GM12878 (cell line): Measurements from ENCODE around the gene PLRG1. TPM values are rescaled to one million over a fixed set of nuclear protein-coding genes. Genes with fewer than 3 reads are reported as not detected.

Experiments used
- ATAC-seq: fragments of 200-7000 bp; cut with Tn5 transposase; 3 replicates; pipeline ENCODE4 v1.9.1; 2020; ENCODE audit warnings: mild to moderate bottlenecking, moderate library complexity
- BruUV-seq: library from RNA; stranded (reverse); fragments of 400-500 nt; replicated peaks from 2 replicates; lab custom pipeline; 2021; lab: Mats Ljungman, UMichigan
- CTCF ChIA-PET: fragments of 300-600 bp; sonication (Branson Sonifier 250); formaldehyde crosslinking; extraction: SDS; loops from one replicate; lab custom pipeline; 2021; ENCODE audit warnings: inconsistent platforms; lab: Yijun Ruan, JAX
- POLR2A ChIA-PET: fragments of 350-600 bp; formaldehyde crosslinking; extraction: SDS; loops from one replicate; lab custom pipeline; 2021; ENCODE audit warnings: inconsistent platforms; lab: Charles Lee
- RAD21 ChIA-PET: fragments of 300-600 bp; sonication (Branson Sonifier 250); formaldehyde crosslinking; loops from one replicate; lab custom pipeline; 2023; ENCODE audit warnings: antibody characterized with exemption; ENCODE audit not compliant: unreplicated experiment; lab: Charles Lee
- SMC1A ChIA-PET: fragments of 300-600 bp; sonication (Branson Sonifier 250); formaldehyde crosslinking; loops from one replicate; lab custom pipeline; 2023; ENCODE audit not compliant: unreplicated experiment, uncharacterized antibody; lab: Charles Lee
- DNase-seq: peaks from one replicate; pipeline ENCODE4 v3.0.0-alpha.2; 2011; ENCODE audit warnings: low read depth, low spot score
- FAIRE-seq: peaks from 3 replicates; lab custom pipeline; 2011; peaks lifted over from hg19 to GRCh38; lab: Jason Lieb, UNC
- H2AFZ ChIP-seq: 2 replicates; pipeline ENCODE4 v1.6.0; 2011; ENCODE audit warnings: low read depth, low read length, control low read depth; ENCODE audit not compliant: control insufficient read depth
- H3K27ac ChIP-seq: 2 replicates; pipeline ENCODE4 v1.5.1; 2011; ENCODE audit warnings: control low read depth; ENCODE audit not compliant: control insufficient read depth, insufficient read depth
- H3K27me3 ChIP-seq, 2 experiments: replicated peaks in 1 of 2; 2 replicates each; pipeline versions ENCODE4 v1.6.0 to v1.6.1; 2011; ENCODE audit warnings: low read length in 1 of 2; ENCODE audit not compliant: control insufficient read depth in 2 of 2, insufficient read depth in 2 of 2
- H3K36me3 ChIP-seq, 2 experiments: 2 replicates each; pipeline ENCODE4 v1.5.1; 2011; ENCODE audit warnings: low read length in 1 of 2; ENCODE audit not compliant: control insufficient read depth in 2 of 2, insufficient read depth in 2 of 2
- H3K4me1 ChIP-seq: 2 replicates; pipeline ENCODE4 v1.6.1; 2011; ENCODE audit warnings: mild to moderate bottlenecking, low read length, moderate library complexity, mixed read lengths; ENCODE audit not compliant: control insufficient read depth, insufficient read depth
- H3K4me2 ChIP-seq: 2 replicates; pipeline ENCODE4 v1.6.0; 2011; ENCODE audit warnings: control low read depth; ENCODE audit not compliant: control insufficient read depth, insufficient read depth
- H3K4me3 ChIP-seq: fragments of 200-600 bp; sonication (generic); 2 replicates; pipeline ENCODE4 v1.5.1; 2016
- H3K79me2 ChIP-seq: 2 replicates; pipeline ENCODE4 v1.6.0; 2011; ENCODE audit warnings: low read length; ENCODE audit not compliant: control insufficient read depth, insufficient read depth
- H3K9ac ChIP-seq: 2 replicates; pipeline ENCODE4 v1.8.0; 2011; ENCODE audit warnings: low read length, control low read depth, mixed read lengths; ENCODE audit not compliant: control insufficient read depth, insufficient read depth
- H3K9me3 ChIP-seq: replicated peaks from 3 replicates; pipeline ENCODE4 v1.5.1; 2011; ENCODE audit warnings: mild to moderate bottlenecking, low read length; ENCODE audit not compliant: control insufficient read depth, insufficient read depth
- H4K20me1 ChIP-seq: 2 replicates; pipeline ENCODE4 v1.6.0; 2011; ENCODE audit not compliant: control insufficient read depth, insufficient read depth
- HDGF ChIP-seq: fragments of 450-650 bp; IDR thresholded peaks from 2 replicates; pipeline ENCODE4 v1.6.1; 2016; ENCODE audit warnings: antibody characterized with exemption
- JUNB ChIP-seq: IDR thresholded peaks from 2 replicates; pipeline ENCODE4 v1.6.1; 2016; ENCODE audit warnings: antibody characterized with exemption, mild to moderate bottlenecking
- RFX5 ChIP-seq: IDR thresholded peaks from 2 replicates; pipeline ENCODE4 v1.6.1; 2011; ENCODE audit warnings: low read depth, low read length, improper control_type of control experiment
- whole genome bisulfite sequencing: methylation state at CpG from one replicate; pipeline ENCODE4 v1.1.6; 2016; ENCODE audit warnings: low lambda C conversion rate; ENCODE audit not compliant: insufficient replicate concordance, insufficient coverage; ENCODE audit errors: missing lambda C conversion rate; 5-methylcytosine and 5-hydroxymethylcytosine counted together
- in situ Hi-C: fragments of 300-500 bp; cut with MboI; formaldehyde crosslinking; loops from 9 replicates; pipeline ENCODE4 v1.14.3; 2018; ENCODE audit warnings: mixed read lengths
- intact Hi-C: fragments of 100-400 bp; cut with micrococcal nuclease; formaldehyde crosslinking; loops from one replicate; pipeline ENCODE4 v1.14.2; 2022; ENCODE audit not compliant: unreplicated experiment
- polyA plus RNA-seq, 11 experiments: library from polyadenylated mRNA; depleted of rRNA in 4 of 11; unstranded in 6 of 11; stranded (reverse) in 5 of 11; fragments of >200 nt; fragmentation: Nextera tagmentation in 4 of 11; fragmentation: Illumina TruSeq in 1 of 11; extraction: Ambion mirVana in 4 of 11; extraction: Trizol in 1 of 11; gene quantifications; 1 replicate in 1 of 11; 2 replicates in 10 of 11; pipeline versions ENCODE4 v1.2.1 to v1.2.3, GENCODE V29; 2011 to 2016; ENCODE audit warnings: inconsistent platforms in 2 of 11, missing spikeins in 2 of 11, low read depth in 1 of 11
- total RNA-seq, 4 experiments: library from RNA; depleted of rRNA in 3 of 4; stranded (reverse); fragments of >200 nt in 3 of 4; fragmentation: Illumina TruSeq in 1 of 4; extraction: Trizol in 1 of 4; gene quantifications; 2 replicates each; pipeline versions ENCODE4 v1.2.1 to v1.2.3, GENCODE V29; 2013 to 2021

PLRG1 gene
- total and polyA plus RNA-seq, 10 of the 15 experiments (the other 5 are each of a cell fraction or from before 2014, with no cell fraction given): 54.7 to 182 (median 111) TPM

DNA sequence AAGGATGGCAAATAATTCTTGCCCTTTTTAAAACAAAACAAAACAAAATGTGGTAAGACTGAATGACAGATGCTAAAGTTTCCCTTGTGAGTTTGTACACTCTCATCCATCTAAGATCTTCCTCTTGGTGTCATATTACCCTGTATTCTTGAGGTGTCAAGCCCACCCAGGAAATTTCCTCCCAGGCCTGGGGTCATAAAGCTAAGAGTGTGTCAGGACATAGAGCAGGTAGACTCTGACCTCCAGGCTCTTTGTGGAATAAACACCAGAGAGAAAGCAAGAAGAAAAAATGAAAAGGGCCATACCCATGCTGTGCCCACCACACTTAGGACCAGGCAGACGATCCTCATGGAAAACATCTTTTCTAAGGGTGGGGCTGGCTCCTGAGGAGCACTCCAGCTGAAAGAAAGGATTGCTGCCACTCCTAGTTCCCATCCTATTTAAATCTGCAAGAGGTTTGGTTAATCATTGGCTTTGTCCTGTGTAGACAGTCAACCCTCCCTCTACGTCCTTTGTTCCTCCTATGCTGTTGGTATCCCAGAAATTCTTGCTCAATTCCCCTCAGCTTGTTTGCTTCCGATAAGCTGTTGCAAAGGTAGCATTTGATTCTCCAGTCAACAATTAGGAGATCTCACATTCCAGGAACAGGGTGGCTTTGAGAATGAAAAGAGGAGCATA is 40.3 kb upstream of the PLRG1 start, which contains the start of gene FGA:
Gene FGA, minus strand, starts transcription at position 414 of the 678 bp plus-strand sequence. Its CDS starts 55 bp downstream, at position 359.
- Histone ChIP-seq H3K27ac (no peak within 1 kb of the TSS), H3K9ac (no peak within 1 kb of the TSS), H3K4me1 (no peaks in the 10 kb centered on the region), H4K20me1 (no peaks in the 10 kb centered on the region), H3K4me2 (no peak within 1 kb of the TSS), H3K36me3 (no peaks in the 10 kb centered on the region), H3K27me3 (no peaks in the 10 kb centered on the region), H3K4me3 (no peak within 1 kb of the TSS), H3K9me3 (no peaks in the 10 kb centered on the region), H3K79me2 (no peaks in the 10 kb centered on the region)
- POLR2A ChIA-PET: no interaction called here
- no peak for ATAC-seq
- no peak for FAIRE-seq
- intact Hi-C loops (no loop called here), in situ Hi-C loops (no loop called here)
- BruUV-seq: no TSS peak
- SMC1A ChIA-PET: interaction anchor here (1.7 kb wide), 1 partner anchor 26 kb away, joined by 3 read pairs; no protein-coding TSS in a partner anchor
- CTCF ChIA-PET: interaction anchor here (0.5 kb wide), 1 partner anchor 30 kb away, joined by 3 read pairs; no protein-coding TSS in a partner anchor
- WGBS: 25% methylated on average over 3 of the region's 3 CpGs
- no peak for DNase-seq
- RAD21 ChIA-PET: interaction anchor here (0.6 kb wide), 1 partner anchor 18 kb away, joined by 3 read pairs; no protein-coding TSS in a partner anchor
- no peak for TF ChIP-seq RFX5
- TF ChIP-seq, all 136 proteins: peak for 0
- no peak within 1 kb of the TSS for H2AFZ ChIP-seq

GRCh38 chr4:154589296-154590197 is 39.3 kb upstream of the PLRG1 start:
- BruUV-seq: no TSS peak
- no peak for ATAC-seq
- RAD21 ChIA-PET: no interaction called here
- intact Hi-C loops: no loop called here
- no peak for FAIRE-seq
- TF ChIP-seq HDGF (no peak), JUNB (no peak)
- TF ChIP-seq, all 136 proteins: peak for 0
- CTCF ChIA-PET: interaction anchor here (1.6 kb wide), 1 partner anchor 30 kb away, joined by 4 read pairs; no protein-coding TSS in a partner anchor
- Histone ChIP-seq H3K4me1 (no peaks in the 10 kb centered on the region), H4K20me1 (no peaks in the 10 kb centered on the region), H2AFZ (no peak overlapping the region), H3K36me3 (no peaks in the 10 kb centered on the region), H3K9me3 (no peaks in the 10 kb centered on the region), H3K4me2 (no peak overlapping the region), H3K27ac (no peak overlapping the region), H3K9ac (no peak overlapping the region), H3K27me3 (no peaks in the 10 kb centered on the region; a peak in 1 of 4 replicates), H3K4me3 (no peak overlapping the region), H3K79me2 (no peaks in the 10 kb centered on the region)
- SMC1A ChIA-PET: interaction anchor here (1.1 to 1.7 kb wide), 2 partner anchors 27 to 29 kb away, joined by 3 to 4 read pairs; no protein-coding TSS in a partner anchor
- in situ Hi-C loops: no loop called here
- POLR2A ChIA-PET: no interaction called here
- 32% methylated on average over 7 of the region's 7 CpGs for WGBS
- DNase-seq: no peak
